ENCODE results near the gene MNT.

The MNT gene

DNA sequence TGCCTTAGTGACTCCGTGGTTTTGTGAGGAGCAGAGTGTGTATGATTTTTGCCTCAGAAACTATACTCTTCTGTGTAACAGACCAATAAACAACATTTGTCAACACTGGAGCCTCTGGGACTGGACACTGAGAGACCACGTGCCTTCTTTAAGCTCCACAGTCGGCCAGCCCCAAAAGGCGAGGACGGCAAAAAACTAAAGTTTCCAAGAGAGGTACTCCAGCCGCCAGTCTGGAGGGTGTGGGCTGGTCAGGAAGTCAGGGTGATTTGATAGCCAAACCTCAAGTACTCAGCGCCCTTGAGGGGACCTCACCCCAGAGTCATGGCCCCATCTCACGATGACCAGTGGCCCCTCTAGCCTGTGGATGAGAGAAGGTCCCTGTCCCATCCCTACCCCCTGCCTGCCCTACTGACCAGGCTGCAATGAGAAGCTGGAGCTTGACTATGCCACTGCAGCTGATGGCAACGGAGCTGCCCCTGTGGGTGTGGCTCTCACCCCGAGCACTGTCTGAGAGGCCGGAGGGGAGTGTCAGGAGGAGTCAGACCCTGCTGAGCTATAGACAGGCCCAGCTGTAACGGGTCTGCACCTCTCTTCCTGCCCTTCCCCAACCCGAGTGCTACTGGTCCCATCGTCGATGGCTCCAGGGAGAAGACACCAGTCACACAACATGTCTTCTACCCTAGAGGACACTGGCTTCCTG, 19.8 kb downstream of the MNT start:
- DNase-seq (ENCODE audit: low read depth, low spot score) = no peak

DNA sequence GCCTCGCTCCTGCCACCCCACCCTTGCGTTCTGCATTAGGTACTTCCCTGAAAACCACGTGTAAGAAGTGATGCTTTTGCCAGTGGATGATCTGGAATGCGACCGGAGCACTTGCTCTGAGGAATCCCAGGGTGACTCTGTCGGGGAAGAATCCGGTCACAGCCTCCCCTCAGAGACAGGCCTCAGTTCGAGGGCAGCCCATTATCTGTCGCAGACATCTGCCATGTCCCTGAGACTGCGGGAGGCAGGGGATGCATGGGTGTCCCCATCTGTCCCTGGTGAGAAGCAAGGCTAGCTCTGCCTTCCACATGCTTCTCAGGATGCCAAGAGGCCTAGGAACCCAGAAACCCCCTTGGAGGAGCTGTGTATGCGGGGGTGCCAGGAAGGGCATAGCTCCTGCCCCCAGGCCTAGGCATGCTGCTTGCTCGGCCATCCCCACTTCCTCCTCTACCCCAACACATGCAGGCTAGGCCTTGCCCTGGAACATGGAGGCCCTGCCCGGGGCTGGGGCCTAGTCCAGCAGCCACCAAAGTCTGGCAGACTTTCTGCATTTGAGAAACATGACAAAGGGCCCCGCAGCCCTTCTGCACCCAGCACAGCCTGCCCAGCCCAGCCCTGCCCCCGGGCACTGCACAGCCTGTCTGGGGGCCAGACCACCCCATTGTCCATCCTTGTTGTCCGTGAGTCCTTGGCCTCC, 20.5 kb downstream of the MNT start:
- no peak for DNase-seq (ENCODE audit: low read depth, low spot score)

- no peak for DNase-seq (ENCODE audit: low read depth, low spot score)
These were observed 21.2 kb downstream of the MNT start for GRCh38 chr17:2379489-2380225.

DNA sequence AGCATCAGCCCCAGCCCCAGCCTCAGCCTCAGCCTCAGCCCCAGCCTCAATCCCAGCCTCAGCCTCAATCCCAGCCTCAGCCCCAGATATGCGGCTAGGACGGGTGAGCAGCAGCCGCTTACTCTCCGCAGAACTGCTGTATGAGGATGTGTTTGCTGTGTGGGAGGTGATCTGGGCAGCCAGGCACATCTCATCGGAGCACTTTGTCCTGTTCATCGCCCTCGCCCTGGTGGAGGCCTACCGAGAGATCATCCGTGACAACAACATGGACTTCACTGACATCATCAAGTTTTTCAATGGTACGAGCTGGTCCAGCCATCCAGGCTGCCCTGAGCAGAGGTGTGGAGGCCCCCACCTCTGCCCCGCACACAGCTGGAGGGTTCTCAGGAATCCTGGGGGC, 22.0 kb downstream of the MNT start:
- DNase-seq (ENCODE audit: low read depth, low spot score) = no peak

DNA sequence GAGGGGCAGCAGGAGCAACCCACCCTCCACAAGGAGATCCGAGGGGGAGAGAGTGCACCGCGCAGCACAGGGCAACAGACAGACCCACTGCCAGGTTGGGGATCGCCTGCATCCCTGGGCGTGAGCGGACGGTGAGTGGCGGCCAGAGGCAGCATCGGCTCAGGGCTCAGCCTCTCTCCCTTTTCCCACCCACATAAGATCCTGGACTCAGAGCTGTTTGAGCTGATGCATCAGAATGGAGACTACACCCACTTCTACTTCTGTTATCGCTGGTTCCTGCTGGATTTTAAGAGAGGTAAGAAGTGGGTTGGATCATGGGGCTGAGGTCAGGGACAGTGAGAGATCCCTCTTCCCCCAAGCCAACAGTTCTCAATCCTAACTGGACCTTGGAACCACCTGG, 23.2 kb downstream of the MNT start:
- DNase-seq (ENCODE audit: low read depth, low spot score) = no peak

- no peak for DNase-seq (ENCODE audit: low read depth, low spot score)
These were observed 24.8 kb downstream of the MNT start for GRCh38 chr17:2376107-2376506.

DNA sequence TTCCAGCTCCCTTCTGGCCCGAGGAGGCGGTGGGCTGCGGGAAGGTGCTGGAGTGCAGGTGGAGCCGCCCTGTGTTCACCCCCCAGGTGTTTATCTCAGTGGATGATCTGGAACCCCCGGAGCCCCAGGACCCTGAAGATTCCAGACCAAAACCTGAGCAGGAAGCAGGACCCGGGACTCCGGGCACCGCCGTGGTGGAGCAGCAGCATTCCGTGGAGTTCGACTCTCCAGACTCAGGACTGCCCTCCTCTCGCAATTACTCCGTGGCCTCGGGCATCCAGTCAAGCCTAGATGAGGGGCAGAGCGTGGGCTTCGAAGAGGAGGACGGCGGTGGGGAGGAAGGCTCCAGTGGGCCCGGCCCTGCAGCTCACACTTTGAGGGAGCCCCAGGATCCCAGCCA, 25.5 kb downstream of the MNT start:
- no peak for DNase-seq (ENCODE audit: low read depth, low spot score)

DNA sequence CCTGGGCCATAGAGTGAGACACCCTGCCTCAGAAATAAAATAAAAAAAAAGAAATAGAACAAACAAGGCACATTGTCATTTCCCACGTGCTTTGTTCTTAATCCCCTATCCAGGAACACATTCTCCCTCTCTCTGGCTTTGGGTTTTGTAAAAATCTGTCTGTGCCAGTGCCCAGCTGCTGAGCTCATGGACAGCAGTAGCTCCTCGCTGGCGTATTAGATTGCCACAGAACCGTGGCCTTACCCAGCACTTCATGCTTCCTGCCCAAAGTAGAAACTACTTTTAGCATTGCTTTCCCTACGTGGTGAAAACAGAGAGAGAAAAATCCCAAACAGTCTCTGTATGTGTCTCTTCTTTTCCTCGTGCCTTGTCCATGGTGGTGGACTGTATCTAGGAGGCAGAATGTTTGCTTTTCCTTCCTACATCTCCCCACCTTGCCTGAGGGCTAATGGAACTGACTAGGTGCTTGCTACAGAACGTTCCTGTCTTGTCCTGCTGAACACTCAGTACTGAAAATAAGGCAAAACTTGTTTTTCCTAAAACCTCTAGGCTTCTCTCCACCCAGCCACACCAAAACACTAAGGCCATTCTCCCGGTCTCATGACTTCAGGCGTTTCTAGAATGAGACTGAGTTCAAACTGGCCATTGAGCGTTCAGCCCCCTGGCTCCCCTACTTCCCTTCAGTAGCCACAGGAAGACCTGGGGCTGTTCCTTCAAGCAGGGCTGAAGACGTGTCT, 26.1 kb downstream of the MNT start:
- no peak for DNase-seq (ENCODE audit: low read depth, low spot score)

DNA sequence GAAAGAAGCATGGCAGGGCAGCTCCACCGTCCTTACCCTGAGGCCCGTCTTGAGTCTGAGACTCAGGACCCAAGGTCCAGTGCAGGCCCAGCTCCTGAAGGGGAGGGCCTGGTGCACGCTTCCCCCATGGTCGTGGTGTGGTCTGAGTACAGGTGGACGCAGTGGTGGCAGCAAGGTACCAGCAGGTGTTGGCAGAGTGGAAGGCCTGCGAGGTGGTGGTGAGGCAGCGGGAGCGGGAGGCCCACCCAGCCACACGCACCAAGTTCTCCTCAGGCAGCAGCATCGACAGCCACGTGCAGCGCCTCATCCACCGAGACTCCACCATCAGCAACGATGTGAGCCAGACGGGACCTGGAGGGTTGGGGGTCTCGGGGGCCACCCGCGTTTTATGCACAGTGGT, 27.7 kb downstream of the MNT start:
- no peak for DNase-seq (ENCODE audit: low read depth, low spot score)

- no peak for DNase-seq (ENCODE audit: low read depth, low spot score)
These were observed 28.2 kb downstream of the MNT start for GRCh38 chr17:2372681-2373080.

DNA sequence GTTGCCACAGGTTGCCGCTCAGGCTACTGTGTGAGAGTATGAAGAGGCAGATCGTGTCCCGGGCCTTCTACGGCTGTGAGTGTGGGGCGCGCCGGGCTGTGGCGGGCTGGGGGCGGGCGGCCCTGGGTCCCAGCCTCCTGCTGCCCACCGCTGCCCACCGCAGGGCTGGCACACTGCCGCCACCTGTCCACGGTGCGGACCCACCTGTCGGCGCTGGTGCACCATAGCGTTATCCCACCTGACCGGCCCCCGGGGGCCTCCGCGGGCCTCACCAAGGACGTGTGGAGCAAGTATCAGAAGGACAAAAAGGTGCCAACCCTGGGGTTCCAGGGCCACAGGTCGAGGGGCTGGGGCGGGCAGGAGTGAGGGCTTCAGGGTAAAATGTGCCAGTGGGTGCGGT, 28.7 kb downstream of the MNT start:
- no peak for DNase-seq (ENCODE audit: low read depth, low spot score)

- DNase-seq (ENCODE audit: low read depth, low spot score) = no peak
These were observed 29.4 kb downstream of the MNT start for GRCh38 chr17:2371183-2372130.

DNA sequence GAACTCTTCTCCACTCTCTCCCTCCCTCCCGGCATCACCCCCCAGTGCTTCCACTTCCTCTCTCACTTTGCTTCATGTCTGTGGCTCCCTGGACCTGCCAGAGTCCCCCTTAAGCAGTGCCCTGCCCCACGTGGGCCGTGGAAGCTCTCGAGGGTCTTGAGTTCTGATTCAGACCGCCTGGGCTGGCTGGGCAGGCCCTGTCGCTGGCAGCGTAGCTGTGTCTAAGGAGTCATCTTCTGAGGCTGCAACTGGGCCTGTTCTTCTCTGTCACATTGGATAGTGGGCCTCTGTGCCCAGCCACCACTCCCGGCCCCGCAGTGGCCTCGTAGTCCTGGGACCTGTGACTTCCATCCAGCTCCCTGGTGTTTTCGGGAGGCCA, 30.7 kb downstream of the MNT start:
- DNase-seq (ENCODE audit: low read depth, low spot score) = no peak

DNA sequence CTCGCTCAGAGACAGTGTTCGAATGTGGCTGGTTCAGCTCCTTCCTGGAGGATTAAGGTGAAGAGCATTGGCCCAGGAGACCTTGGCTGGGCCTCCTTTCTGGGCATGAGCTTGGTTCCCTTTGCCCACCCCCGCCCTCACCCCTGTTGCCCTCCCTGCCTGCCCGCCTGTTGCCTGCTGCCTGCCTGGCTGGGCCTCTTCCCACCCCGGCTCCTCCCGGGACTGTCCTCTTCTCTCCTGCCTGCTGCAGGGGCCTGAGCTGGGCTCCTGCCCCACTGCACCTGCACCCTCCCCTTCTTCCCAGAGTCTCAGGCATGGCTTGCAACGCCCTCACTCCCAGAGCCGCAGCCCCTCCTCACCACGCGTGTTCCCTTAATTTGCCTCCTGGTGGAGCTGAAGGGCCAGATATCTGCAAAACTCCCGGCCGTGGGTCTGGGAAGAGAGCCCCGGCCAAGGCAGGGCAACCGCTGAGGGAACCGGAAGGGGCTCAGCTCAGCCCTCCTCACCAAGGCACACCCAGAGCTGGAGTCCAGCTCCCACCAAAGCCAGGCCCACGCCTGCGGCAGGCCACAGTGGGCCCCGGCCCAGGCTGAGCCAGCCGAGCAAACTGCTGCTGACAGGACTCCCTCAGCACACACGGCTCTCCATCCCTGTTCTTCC, 31.2 kb downstream of the MNT start:
- DNase-seq (ENCODE audit: low read depth, low spot score) = no peak

DNA sequence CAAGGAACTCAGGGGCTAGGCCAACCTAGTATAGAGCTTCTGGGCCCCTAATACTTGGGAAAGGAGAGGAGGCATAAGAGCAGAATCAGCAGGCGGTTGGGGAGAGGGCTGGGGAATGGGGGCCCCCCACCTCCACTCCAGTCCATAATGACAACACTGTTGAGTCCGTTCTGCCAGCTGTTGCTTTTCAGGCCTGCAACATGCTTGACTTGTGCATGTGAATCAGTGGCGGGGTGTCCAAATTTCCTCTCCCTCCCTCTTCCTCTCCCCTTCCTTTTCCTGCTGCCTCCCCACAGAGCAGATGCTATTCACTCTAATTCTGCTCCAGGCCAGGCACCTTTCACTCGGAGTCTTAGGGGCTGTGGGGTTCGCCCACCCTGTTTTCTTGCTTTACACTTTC, 31.8 kb downstream of the MNT start:
- DNase-seq (ENCODE audit: low read depth, low spot score) = no peak

DNA sequence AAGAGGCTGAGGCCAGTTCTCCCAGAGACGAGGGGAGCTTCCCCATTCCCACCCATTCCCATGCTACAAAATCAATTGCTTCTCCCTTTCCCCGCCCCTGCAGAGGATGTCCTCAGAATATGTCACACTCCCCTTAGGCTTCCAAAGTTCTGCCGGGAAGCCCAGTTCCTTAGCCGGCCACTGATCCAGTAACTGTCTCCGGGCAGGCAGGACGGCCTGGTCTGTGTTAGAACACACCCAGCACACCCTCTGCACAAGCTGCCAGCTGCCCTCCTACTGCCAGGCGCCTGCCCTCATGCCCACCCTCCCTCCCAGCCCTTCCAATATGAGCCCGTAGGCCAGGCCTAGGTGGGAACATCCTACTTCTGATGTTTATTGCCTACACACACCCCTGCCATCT, 32.5 kb downstream of the MNT start:
- DNase-seq (ENCODE audit: low read depth, low spot score) = no peak

DNA sequence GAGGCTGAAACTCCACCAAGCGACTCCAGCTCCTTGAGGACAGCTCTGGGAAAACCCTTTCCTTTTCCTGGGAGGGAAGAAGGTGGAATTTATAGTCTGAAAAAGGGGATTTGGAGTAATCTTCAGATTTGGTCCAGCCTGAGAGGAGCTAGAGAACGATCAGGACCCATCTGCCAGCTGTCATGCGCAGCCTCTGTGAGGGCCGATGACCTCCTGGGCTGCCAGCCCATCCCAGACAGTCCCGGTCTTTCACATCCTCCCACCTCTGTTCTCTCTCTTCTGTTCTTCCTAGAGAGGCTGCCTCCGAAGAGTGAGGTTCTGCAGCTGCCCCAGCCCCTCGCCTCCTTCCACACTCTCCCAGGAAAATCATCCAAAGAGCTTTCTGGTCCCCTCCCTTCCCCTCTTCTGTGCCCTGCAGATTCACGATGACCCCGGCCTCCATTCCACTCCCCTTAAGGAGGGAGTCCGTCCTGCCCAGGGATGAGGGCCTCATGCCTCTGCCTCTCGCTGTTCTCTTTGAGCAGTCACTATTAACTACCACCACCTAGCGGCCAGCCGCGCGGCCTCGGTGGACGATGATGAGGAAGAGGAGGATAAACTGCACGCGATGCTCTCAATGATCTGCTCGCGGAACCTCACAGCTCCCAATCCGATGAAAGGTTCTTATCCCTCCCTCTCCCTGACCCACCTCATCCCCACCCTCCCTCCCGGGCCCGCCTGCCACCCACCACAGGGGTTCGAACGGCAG, 33.9 kb downstream of the MNT start:
- no peak for DNase-seq (ENCODE audit: low read depth, low spot score)

DNA sequence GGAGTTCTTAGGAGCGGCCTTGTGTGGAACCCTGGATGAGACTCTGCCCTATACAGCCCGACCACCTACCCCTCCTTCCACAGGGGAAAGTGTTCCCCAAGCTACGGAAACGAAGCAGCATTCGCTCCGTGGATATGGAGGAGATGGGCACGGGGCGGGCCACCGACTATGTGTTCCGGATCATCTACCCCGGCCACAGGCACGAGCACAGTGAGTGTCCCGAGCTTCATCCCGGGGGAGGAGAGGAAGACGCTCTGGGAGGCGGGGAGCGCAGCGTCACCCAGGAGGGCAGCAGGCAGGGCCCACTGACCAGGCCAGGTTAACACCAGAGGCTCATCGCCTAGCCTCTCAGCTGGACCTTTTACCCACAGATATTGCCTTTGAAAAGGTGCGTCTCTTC, 35.7 kb downstream of the MNT start:
- no peak for DNase-seq (ENCODE audit: low read depth, low spot score)

- no peak for DNase-seq (ENCODE audit: low read depth, low spot score)
These were observed 36.1 kb downstream of the MNT start for GRCh38 chr17:2364763-2365116.

Measured in activated CD4-positive, CD25-positive, alpha-beta regulatory T cell treated with anti-CD3 and anti-CD28 coated beads, Interleukin-2, amount 50 U/mL, for 16 hours (primary cell).